ENCODE data around the gene RAB11FIP3.
"Not testable (repeated sequence)": the region's sequence is repeated elsewhere in the genome, so short reads cannot be mapped to it uniquely, and the experiment has no call there.

The RAB11FIP3 gene

DNA sequence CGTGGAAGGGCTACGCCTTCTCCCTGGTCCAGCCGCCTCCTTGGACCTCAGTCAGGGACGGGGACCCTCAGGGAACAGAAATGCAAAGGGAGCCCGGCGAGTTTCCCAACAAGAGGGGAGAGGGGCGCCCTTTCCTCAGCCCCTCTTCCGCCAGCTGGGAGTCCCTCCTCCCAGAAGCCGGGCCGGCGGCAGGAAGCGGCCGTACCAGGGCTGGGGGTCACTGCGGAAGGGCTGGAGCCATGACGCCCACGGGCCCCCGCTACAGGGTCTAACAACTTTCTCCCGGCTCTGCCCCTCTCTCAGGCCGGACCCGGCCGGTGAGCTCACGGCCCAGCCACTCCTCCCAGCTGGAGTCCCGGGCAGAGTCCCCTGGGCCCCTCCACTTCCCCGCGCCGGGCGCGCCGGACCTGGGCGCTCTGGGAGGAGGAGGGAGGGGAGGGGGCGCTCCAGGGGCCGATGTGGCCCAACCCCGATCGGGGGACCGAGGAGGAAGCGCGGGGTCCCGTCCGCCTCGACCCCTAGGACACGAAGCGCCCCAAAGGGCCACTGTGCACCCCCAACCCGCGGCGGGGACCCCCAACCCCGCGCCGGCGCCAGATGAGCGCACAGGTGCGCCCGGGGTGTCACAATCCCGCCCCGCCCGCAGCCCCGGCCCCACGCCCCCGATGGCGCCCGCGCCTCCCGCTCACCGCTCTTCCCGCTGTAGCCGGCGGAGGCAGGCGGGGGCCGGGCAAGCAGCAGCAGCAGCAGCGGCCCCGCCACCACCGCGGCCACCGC is 44.2 kb upstream of the RAB11FIP3 start:
- Histone ChIP-seq H3K4me3 (ENCODE audit: extremely low read depth, insufficient read depth, low read length, poor library complexity, severe bottlenecking) (peak overlapping the region; percentile 92), H3K36me3 (ENCODE audit: control insufficient read depth, insufficient read depth, low read length) (peaks cover 32% of the 10 kb centered on the region), H3K27ac (ENCODE audit: low read depth, low read length, severe bottlenecking) (no peak overlapping the region), H3K4me1 (ENCODE audit: control insufficient read depth, insufficient read depth, low read length, poor library complexity, severe bottlenecking) (peaks cover 24% of the 10 kb centered on the region), H3K9me3 (ENCODE audit: control insufficient read depth, low read length) (no peaks in the 10 kb centered on the region)
- WGBS, 2 experiments (ENCODE audit: insufficient coverage in 2 of 2): 0 to 1% methylated on average over 45 to 50 of the region's 73 CpGs

DNA sequence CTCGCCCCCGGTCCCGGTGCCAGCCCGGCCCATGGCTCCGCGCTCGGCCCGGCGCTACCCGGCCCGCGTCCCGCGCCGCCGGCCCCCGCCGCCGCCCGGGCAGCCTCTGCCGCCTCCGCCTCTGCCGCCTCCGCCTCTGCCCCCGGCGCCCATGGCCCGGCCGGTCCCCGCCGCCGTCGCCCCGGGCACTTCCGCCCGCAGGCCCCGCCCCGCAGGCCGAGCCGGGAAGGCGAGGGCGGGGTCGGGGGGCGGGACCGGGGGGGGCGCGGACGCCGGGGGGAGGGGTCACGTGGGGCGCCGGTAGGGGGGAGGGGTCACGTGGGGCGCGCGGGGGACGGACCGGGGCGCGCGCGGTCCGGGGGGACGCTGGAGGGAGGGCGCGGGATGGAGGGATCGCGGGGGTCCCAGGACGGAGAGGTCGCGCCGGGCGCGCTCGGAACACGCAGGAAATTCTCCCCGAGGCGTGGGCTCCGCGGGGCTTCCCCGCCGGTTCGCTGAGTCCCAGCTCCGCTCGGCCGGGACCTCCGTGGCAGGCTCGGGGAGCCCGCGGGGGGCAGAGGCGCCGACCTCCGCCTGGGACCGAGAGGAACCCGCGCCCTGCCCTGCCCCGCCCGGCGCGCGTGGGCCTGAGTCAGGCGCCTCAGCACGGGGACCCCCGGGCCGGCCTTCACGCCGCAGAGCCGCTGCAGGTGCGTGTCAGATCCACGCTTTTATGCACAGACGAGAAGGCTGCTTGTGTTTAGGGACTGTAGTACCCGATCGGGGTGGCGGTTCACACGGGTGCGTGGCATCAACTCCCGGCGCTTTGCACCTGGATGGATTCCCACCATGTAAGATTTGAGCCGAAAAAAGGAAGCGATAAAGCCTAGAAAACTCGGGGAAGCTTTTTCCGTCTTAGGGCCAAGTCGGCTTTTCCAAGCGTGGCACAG is 43.4 kb upstream of the RAB11FIP3 start, which contains the start of gene PGAP6:
TSS of gene PGAP6 (minus strand) at position 190 of the 929 bp plus-strand sequence. CDS start at position 33, 157 bp downstream.
- Histone ChIP-seq H3K4me1 (ENCODE audit: control insufficient read depth, insufficient read depth, low read length, poor library complexity, severe bottlenecking) (peaks cover 29% of the 10 kb centered on the region), H3K36me3 (ENCODE audit: control insufficient read depth, insufficient read depth, low read length) (peaks cover 24% of the 10 kb centered on the region), H3K4me3 (ENCODE audit: extremely low read depth, insufficient read depth, low read length, poor library complexity, severe bottlenecking) (peak within 1 kb of the TSS; percentile 92), H3K9me3 (ENCODE audit: control insufficient read depth, low read length) (no peaks in the 10 kb centered on the region), H3K27ac (ENCODE audit: low read depth, low read length, severe bottlenecking) (no peak within 1 kb of the TSS)
- WGBS, 2 experiments (ENCODE audit: insufficient coverage in 2 of 2): 0 to 2% methylated on average over 60 to 63 of the region's 123 CpGs

DNA sequence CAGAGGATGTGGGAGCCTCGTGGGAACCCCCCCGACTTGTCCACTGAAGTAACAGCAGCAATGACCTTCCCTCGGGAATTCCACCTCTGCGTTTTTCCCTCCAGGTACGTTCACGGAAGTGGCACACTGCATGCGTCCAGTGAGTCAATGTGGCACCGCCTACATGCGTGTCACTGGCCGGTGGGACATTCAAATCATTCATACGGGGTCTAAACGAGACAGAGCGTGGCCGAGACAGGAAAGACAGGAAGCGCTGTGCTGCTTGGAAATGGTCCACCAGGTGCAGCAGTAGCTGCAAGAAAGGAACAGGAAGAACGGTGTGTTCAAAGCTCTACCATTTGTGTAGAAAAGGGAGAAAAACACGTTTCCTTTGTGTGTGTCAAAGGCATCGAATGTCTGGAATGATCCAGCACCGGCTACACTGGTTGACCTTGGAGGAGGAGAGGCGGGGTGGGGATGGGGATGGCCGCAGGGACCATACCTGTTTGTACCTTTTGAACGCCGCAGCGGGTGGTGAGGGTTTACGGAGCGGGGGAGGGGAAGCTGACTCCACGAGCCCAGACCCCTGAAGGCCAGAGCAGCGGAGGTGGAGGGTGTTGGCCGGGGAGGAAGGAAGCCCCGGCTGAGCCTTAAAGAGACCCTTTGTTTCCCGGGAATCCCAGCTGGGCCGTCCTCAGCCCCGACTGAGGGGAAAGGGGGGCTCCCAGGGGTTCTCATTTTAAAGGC is 42.0 kb upstream of the RAB11FIP3 start:
- Histone ChIP-seq H3K27ac (ENCODE audit: low read depth, low read length, severe bottlenecking) (peak overlapping the region; percentile 75), H3K4me3 (ENCODE audit: extremely low read depth, insufficient read depth, low read length, poor library complexity, severe bottlenecking) (peak overlapping the region; percentile 55)

DNA sequence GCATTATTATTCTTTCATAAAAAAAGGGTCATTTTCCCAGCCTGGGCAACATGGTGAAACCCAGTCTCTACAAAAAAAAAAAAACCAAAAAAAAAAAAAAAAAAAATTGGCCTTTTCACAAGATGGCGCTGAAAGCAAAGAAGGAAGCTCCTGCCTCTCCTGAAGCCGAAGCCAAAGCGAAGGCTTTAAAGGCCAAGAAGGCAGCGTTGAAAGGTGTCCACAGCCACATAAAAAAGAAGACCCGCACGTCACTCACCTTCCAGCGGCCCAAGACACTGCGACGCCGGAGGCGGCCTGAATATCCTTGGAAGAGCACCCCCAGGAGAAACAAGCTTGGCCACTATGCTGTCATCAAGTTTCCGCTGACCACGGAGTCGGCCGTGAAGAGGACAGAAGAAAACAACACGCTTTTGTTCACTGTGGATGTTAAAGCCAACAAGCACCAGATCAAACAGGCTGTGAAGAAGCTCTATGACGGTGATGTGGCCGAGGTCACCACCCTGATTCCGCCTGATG is 38.8 kb upstream of the RAB11FIP3 start:
- Histone ChIP-seq H3K27ac (ENCODE audit: low read depth, low read length, severe bottlenecking) (peak overlapping the region; percentile 66), H3K4me1 (ENCODE audit: control insufficient read depth, insufficient read depth, low read length, poor library complexity, severe bottlenecking) (peaks cover 30% of the 10 kb centered on the region), H3K36me3 (ENCODE audit: control insufficient read depth, insufficient read depth, low read length) (no peaks in the 10 kb centered on the region), H3K4me3 (ENCODE audit: extremely low read depth, insufficient read depth, low read length, poor library complexity, severe bottlenecking) (no peak overlapping the region), H3K9me3 (ENCODE audit: control insufficient read depth, low read length) (peaks cover under 1% of the 10 kb centered on the region)
- 87 to 88% methylated on average over 18 to 19 of the region's 19 CpGs for WGBS, 2 experiments (ENCODE audit: insufficient coverage in 2 of 2)

More for the DNA sequence above, 42.0 kb upstream of the RAB11FIP3 start:
- 8 to 10% methylated on average over 24 to 31 of the region's 33 CpGs for WGBS, 2 experiments (ENCODE audit: insufficient coverage in 2 of 2)
- H3K36me3 ChIP-seq (ENCODE audit: control insufficient read depth, insufficient read depth, low read length): peaks cover 15% of the 10 kb centered on the region
- no peaks in the 10 kb centered on the region for H3K9me3 ChIP-seq (ENCODE audit: control insufficient read depth, low read length)
- H3K4me1 ChIP-seq (ENCODE audit: control insufficient read depth, insufficient read depth, low read length, poor library complexity, severe bottlenecking): peaks cover 35% of the 10 kb centered on the region

DNA sequence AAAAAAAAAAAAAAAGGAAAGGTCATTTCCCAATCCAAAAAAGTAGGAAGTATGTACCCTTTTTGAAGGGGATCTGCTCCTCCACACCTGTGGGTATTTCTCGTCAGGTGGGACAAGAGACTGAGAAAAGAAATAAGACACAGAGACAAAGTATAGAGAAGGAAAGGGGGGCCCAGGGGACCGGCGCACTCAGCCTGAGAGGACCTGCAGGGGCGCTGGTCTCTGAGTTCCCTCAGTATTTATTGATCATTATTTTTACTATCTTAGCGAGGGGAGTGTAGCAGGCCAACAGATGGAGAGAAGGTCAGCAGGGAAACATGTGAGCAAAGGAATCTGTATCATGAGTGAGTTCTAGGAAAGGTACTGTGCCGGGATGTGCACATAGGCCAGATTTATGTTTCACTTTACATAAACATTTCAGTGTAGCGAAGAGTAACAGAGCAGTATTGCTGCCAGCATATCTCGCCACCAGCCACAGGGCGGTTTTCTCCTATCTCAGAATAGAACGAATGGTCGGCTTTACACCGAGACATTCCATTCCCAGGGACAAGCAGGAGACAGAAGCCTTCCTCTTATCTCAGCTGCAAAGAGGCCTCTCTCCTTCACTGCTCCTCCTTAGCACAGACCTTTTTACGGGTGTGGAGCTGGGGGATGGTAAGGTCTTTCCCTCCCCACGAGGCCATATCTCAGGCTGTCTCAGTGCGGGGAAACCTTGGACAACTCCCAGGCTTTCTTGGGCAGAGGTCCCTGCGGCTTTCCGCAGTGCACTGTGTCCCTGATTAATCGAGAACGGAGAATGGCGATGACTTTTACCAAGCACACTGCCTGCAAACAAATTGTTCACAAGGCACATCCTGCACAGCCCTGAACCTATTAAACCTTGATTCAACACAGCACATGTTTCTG is 37.4 kb upstream of the RAB11FIP3 start:
- not testable (repeated sequence) for H3K36me3 ChIP-seq (ENCODE audit: control insufficient read depth, insufficient read depth, low read length); H3K9me3 ChIP-seq (ENCODE audit: control insufficient read depth, low read length); H3K4me3 ChIP-seq (ENCODE audit: extremely low read depth, insufficient read depth, low read length, poor library complexity, severe bottlenecking)
- H3K4me1 ChIP-seq (ENCODE audit: control insufficient read depth, insufficient read depth, low read length, poor library complexity, severe bottlenecking): peaks cover 26% of the 10 kb centered on the region
- H3K27ac ChIP-seq (ENCODE audit: low read depth, low read length, severe bottlenecking): peak overlapping the region; percentile 74
- WGBS, 2 experiments (ENCODE audit: insufficient coverage in 2 of 2): 77 to 85% methylated on average over 10 to 11 of the region's 20 CpGs

DNA sequence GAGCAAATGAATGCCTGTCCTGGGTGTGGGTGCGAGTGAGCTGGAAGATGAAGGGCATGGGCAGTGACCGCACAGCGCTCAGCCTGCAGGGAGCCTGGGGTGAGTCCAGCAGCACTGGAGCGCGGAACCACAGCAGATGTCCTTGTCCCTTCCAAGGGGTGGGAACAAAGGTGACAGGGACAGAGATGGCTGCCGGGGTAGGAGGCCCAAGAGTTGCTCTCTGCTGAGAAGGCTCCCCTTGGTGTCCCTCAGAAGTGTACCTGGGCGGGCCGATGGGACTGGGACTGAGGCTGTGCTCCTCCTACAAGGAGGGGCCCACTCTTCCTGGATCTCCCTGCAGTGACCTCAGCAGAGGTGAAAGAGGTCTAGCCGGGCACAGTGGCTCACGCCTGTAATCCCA is 36.1 kb upstream of the RAB11FIP3 start:
- no peak overlapping the region for H3K4me3 ChIP-seq (ENCODE audit: extremely low read depth, insufficient read depth, low read length, poor library complexity, severe bottlenecking)
- 90 to 93% methylated on average over 10 of the region's 10 CpGs for WGBS, 2 experiments (ENCODE audit: insufficient coverage in 2 of 2)
- H3K36me3 ChIP-seq (ENCODE audit: control insufficient read depth, insufficient read depth, low read length): no peaks in the 10 kb centered on the region
- no peak overlapping the region for H3K27ac ChIP-seq (ENCODE audit: low read depth, low read length, severe bottlenecking)
- H3K4me1 ChIP-seq (ENCODE audit: control insufficient read depth, insufficient read depth, low read length, poor library complexity, severe bottlenecking): peaks cover 12% of the 10 kb centered on the region
- H3K9me3 ChIP-seq (ENCODE audit: control insufficient read depth, low read length): peaks cover 7% of the 10 kb centered on the region

DNA sequence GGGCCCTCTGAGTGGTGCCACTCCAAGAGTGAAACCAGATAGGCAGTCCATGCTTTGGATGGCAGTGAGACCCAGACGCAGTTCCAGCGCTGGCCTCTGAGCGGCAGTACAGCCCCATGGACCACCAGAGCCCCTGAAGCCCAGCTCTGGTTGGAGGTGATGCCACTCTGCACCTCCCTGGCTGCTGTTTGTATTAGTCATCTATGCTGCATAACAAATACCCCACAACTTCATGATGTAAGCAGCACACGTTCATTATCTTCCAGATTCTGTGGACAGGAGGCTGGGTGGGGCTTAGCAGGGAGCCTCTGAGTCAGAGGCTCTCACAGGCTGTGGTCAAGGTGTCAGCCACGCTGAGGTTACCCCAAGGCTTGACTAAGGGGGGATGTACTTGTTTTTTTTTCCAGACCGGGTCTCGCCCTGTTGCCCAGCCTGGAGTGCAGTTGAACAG is 33.5 kb upstream of the RAB11FIP3 start:
- Histone ChIP-seq H3K27ac (ENCODE audit: low read depth, low read length, severe bottlenecking) (no peak overlapping the region), H3K9me3 (ENCODE audit: control insufficient read depth, low read length) (peaks cover 7% of the 10 kb centered on the region), H3K36me3 (ENCODE audit: control insufficient read depth, insufficient read depth, low read length) (no peaks in the 10 kb centered on the region), H3K4me1 (ENCODE audit: control insufficient read depth, insufficient read depth, low read length, poor library complexity, severe bottlenecking) (peaks cover 7% of the 10 kb centered on the region), H3K4me3 (ENCODE audit: extremely low read depth, insufficient read depth, low read length, poor library complexity, severe bottlenecking) (no peak overlapping the region)
- 49 to 67% methylated on average over 5 to 6 of the region's 7 CpGs for WGBS, 2 experiments (ENCODE audit: insufficient coverage in 2 of 2)

DNA sequence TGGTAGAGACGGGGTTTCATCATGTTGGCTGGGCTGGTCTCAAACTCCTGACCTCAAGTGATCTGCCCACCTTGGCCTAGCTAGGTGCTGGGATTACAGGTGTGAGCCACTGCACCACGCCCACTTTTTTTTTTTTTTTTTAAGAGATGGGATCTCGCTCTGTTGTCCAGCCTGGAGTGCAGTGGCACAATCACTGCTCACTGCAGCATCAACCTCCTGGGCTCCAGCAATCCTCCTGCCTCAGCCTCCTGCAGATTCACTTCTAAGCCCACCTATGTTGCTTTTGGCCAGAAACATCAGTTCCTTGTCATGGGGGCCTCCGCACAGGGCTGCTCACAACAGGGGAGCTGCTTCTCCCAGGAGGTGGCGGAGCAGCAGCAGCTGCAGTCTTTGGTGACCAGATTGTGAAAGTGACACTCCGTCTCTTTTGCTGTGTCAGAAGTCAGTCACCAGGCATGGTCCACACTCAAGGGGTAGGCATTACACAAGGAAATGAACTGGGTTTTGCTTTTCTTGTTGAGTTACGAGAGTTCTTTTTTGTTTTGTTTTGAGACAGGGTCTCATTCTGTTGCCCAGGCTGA is 32.9 kb upstream of the RAB11FIP3 start:
- Histone ChIP-seq H3K9me3 (ENCODE audit: control insufficient read depth, low read length) (peaks cover 7% of the 10 kb centered on the region), H3K27ac (ENCODE audit: low read depth, low read length, severe bottlenecking) (no peak overlapping the region), H3K4me3 (ENCODE audit: extremely low read depth, insufficient read depth, low read length, poor library complexity, severe bottlenecking) (no peak overlapping the region), H3K4me1 (ENCODE audit: control insufficient read depth, insufficient read depth, low read length, poor library complexity, severe bottlenecking) (peaks cover 4% of the 10 kb centered on the region), H3K36me3 (ENCODE audit: control insufficient read depth, insufficient read depth, low read length) (no peaks in the 10 kb centered on the region)
- WGBS, 2 experiments (ENCODE audit: insufficient coverage in 2 of 2): 92 to 93% methylated on average over 5 to 7 of the region's 7 CpGs

DNA sequence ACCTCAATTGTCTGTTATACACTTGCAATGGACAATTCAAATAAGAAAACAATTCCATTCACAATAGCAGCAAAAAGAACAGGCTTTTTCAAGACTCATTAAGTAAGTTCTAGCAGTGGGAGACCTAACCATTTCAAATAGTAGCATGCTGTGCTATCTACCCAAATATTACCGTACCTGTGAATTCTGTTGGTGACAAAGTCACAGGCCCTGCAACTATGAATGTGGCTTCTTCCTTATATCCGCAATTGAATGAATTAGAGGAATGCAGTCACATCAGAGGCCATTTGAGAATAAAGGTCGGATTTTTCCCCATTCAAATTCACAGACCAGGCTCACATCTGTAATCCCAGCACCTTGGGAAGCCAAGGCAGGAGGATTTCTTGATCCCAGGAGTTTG is 29.2 kb upstream of the RAB11FIP3 start:
- Histone ChIP-seq H3K27ac (ENCODE audit: low read depth, low read length, severe bottlenecking) (peak overlapping the region; percentile 8), H3K4me3 (ENCODE audit: extremely low read depth, insufficient read depth, low read length, poor library complexity, severe bottlenecking) (peak overlapping the region; percentile 38), H3K9me3 (ENCODE audit: control insufficient read depth, low read length) (peaks cover 7% of the 10 kb centered on the region), H3K36me3 (ENCODE audit: control insufficient read depth, insufficient read depth, low read length) (peaks cover 26% of the 10 kb centered on the region), H3K4me1 (ENCODE audit: control insufficient read depth, insufficient read depth, low read length, poor library complexity, severe bottlenecking) (no peaks in the 10 kb centered on the region)
- WGBS, 2 experiments (ENCODE audit: insufficient coverage in 2 of 2): 29 to 67% methylated on average over 1 to 2 of the region's 3 CpGs
